Measurements from ENCODE around the gene SMIM41.

Gene SMIM41

DNA sequence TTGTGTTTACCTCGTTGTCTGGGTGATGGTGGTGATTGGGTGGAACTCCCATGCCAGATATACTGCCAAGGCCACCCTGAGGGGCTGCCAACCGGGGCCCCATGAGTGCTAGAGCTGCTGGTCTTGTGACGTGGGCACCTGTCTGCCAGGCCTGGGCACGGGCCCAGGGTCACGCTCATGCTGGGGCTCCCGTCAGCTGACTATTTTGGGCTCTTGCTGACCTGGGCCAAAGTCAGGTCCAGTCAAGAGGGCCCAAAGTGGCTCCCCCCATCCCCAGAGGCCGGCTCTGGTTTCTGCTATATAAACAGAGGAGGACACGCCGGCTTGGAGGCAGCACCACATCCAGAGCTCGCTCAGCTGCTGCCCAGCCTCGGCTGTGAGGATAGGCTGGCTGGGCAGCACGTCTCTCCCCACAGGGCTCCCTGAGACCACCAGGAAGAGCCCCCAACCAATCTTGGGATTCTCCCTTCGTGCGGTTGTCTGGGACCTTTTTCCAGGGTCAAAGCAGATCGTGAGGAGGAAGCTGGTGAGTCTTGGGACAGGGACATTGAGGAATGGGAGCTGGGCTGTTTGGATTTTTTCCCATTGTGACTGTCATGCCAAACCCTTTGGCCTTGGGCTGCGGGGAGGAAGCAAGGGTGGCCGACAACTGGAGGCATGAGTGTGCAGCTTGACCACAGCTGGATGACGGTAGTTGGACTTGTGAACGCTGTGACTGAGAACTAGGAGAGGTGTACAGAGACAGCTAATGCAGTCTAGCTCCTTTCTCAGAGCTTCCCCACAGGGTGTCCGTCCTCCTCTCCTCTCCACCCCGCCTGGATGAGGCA lies 35.9 kb upstream of the SMIM41 start:
- peak overlapping the region; percentile 72 for H3K27ac ChIP-seq
- TF ChIP-seq, protein P1, sequence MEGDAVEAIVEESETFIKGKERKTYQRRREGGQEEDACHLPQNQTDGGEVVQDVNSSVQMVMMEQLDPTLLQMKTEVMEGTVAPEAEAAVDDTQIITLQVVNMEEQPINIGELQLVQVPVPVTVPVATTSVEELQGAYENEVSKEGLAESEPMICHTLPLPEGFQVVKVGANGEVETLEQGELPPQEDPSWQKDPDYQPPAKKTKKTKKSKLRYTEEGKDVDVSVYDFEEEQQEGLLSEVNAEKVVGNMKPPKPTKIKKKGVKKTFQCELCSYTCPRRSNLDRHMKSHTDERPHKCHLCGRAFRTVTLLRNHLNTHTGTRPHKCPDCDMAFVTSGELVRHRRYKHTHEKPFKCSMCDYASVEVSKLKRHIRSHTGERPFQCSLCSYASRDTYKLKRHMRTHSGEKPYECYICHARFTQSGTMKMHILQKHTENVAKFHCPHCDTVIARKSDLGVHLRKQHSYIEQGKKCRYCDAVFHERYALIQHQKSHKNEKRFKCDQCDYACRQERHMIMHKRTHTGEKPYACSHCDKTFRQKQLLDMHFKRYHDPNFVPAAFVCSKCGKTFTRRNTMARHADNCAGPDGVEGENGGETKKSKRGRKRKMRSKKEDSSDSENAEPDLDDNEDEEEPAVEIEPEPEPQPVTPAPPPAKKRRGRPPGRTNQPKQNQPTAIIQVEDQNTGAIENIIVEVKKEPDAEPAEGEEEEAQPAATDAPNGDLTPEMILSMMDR (conservative IDR thresholded peaks at IDR 0.05): no peak
- TF ChIP-seq ZFX (IDR thresholded peaks at IDR 0.05): no peak

DNA sequence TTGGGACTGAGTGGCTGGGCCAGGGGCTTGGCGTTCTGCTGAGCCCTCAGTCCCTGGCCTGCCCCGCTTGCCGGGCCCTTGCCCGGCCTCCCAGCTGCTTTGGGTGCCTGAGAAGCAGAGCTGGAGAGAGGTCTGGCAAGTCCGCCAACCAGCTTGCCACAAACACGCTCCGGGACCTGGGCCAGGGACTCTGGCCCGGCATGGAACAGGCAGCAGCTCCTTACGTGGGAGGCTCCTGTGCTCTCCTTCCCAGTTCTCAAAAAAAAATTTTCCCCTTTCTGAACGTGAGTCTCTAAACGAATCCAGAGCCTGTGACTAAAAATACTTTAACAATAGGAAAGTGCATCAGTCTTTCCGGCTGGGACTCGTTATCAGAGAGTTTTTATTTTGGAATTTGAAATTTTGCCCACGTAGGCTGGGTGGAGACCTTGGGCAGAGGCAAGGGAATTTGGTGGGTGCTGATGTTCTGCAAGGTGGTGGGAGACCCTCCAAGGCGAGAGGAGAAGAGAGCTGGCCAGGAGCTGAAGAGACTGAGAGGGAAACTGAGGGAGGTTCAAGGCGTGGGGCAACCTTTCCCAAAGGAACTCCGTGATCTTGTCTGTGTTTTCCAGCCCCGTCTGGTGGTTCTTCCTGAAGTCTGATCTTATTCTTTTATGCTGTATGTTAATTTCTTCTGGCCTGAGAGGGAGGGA lies 35.1 kb upstream of the SMIM41 start:
- TF ChIP-seq, protein P1 (conservative IDR thresholded peaks at IDR 0.05): no peak
- 0 out of 2 replicates have a peak, but pooled peaks have one; percentile 18 for TF ChIP-seq ZFX (IDR thresholded peaks at IDR 0.05)
- H3K27ac ChIP-seq: peak overlapping the region; percentile 72

DNA sequence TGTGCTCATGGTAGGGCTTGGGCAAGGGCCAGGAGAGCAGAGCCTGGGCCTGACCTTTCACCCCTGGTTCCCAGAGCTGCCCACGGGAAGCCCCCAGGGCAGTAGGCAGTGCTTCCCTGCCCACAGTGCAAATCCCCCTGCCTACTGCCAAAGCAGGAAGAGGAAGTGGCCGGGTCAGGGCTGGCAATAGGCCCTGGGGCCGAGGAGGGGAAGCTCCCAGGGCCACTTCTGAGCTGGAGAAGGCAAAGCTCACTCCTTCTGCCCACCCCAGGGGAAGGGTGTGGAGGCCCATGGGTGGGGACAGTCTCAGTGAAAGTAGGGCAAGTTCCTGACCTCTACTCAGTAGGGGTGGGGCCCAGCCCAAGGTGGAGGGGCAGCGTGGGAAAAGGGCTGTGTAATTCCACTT lies 33.7 kb upstream of the SMIM41 start:
- TF ChIP-seq, protein P1 (conservative IDR thresholded peaks at IDR 0.05): no peak
- TF ChIP-seq ZFX (IDR thresholded peaks at IDR 0.05): no peak

DNA sequence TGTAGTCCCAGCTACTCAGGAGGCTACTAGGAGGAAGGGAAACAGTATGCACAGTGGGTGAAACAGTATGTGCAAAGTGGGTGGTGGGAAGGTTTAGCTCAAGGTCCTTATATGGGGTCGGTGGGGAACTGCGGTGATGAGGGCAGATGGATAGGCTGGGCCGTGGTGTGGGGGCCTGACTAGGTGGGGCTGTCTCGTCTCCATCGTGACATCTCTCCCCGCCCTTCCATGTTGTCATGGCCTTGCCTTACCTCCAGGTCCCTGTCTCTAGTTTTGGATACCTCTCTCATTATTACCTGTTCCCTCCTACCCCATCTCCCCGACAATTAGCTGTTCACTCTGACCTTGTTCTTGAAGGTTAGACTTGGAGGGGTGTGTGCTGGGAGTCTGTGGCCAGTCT lies 32.6 kb upstream of the SMIM41 start:
- TF ChIP-seq ZFX (IDR thresholded peaks at IDR 0.05): no peak
- TF ChIP-seq, protein P1 (conservative IDR thresholded peaks at IDR 0.05): no peak
- no peak overlapping the region for H3K27ac ChIP-seq

More for the DNA sequence above, 33.7 kb upstream of the SMIM41 start:
- H3K27ac ChIP-seq: peak overlapping the region; percentile 72

DNA sequence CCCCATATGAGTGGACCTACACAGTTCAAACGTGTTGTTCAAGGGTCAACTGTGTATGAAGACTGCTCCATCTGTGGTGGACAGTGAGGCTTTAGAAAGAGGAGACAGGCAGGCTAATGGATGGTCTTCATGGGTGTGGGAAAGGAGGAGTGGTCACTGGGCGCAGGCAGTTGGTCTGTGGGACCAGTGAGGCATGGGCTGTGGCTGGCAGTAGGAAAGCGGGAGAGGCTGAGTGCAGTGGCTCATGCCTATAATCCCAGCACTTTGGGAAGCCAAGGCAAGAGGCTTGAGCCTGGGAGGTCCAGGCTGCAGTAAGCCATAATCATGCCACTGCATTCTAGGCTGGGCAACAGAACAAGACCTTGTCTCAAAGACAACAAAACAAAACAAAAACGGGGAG lies 30.2 kb upstream of the SMIM41 start:
- TF ChIP-seq ZFX (IDR thresholded peaks at IDR 0.05): no peak
- TF ChIP-seq, protein P1 (conservative IDR thresholded peaks at IDR 0.05): no peak
- H3K27ac ChIP-seq: peak overlapping the region; percentile 91

DNA sequence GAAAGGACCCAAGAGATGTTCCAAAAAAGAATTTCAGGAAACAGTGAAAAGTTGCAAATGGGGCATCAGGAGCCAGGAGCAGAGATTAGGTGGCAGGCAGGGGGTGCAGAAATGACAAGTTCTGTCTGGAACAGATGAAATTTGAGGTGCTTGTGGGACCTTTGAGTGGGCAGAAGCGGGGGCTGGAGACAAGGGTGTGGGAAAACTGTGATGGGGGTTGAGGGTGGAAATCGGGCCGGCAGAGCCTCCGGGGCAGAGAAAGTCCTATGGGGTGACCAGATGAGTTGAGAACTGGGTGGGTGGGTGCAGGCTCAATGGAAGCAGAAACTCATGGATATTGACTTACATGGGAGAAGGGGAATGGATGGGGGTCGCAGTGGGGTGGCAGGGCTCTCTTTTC lies 29.8 kb upstream of the SMIM41 start:
- H3K27ac ChIP-seq: peak overlapping the region; percentile 91
- TF ChIP-seq ZFX (IDR thresholded peaks at IDR 0.05): no peak
- TF ChIP-seq, protein P1 (conservative IDR thresholded peaks at IDR 0.05): no peak
